Measurements from ENCODE around the gene TMEM161A. TPM values are rescaled to one million over a fixed set of nuclear protein-coding genes. Genes with fewer than 3 reads are reported as not detected.
"Not testable (repeated sequence)": the region's sequence is repeated elsewhere in the genome, so short reads cannot be mapped to it uniquely, and the experiment has no call there.

The TMEM161A gene
- total RNA-seq, 1 experiment from 2014 or later, result 76.0 TPM

GRCh38 chr19:19109601-19110000 is 28.7 kb downstream of the TMEM161A start:
- Histone ChIP-seq H3K4me3 (replicated peaks in 1 of 2; ENCODE audit: low read depth in 1 of 2, low read length in 2 of 2) (no peak overlapping the region), H3K9ac (ENCODE audit: low read length) (no peak overlapping the region; the same call in 1 of the 2 replicates), H3K79me2 (ENCODE audit: insufficient read depth, low read length) (no peaks in the 10 kb centered on the region), H3K36me3 (ENCODE audit: control insufficient read depth in 1 of 2, insufficient read depth in 2 of 2, low read length in 2 of 2) (no peaks in the 10 kb centered on the region), H3K4me1 (ENCODE audit: control insufficient read depth in 1 of 2, insufficient read depth in 2 of 2, low read length in 2 of 2) (peaks cover 24 to 43% of the 10 kb centered on the region in 2 experiments), H3K27me3 (ENCODE audit: insufficient read depth, low read length) (no peaks in the 10 kb centered on the region), H3K9me3 (ENCODE audit: control insufficient read depth in 1 of 2, insufficient read depth in 1 of 2, low read depth in 1 of 2, low read length in 2 of 2) (no peaks in the 10 kb centered on the region), H4K20me1 (ENCODE audit: insufficient read depth) (no peaks in the 10 kb centered on the region), H2AFZ (ENCODE audit: low read depth, low read length, poor library complexity, severe bottlenecking) (no peak overlapping the region), H3K4me2 (ENCODE audit: low read length) (peak overlapping the region; percentile 41; the same call in 1 of the 2 replicates), H3K27ac (ENCODE audit: low read depth, low read length) (no peak overlapping the region), H3K9me2 (ENCODE audit: insufficient read depth) (no peaks in the 10 kb centered on the region)
- TF ChIP-seq SIN3A (IDR thresholded peaks at IDR 0.05; ENCODE audit: low read depth) (no peak), POLR2AphosphoS5 (IDR thresholded peaks at IDR 0.05; ENCODE audit: low read depth, low read length) (no peak), POLR2A (IDR thresholded peaks at IDR 0.05; ENCODE audit: borderline replicate concordance, extremely low read depth, insufficient read depth, insufficient read length) (no peak)
- BruUV-seq (replicated peaks), result no TSS peak
- ChIA-PET POLR2A (no interaction called here), CTCF (no interaction called here), RAD21 (ENCODE audit: low non-redundant PET in 1 of 2, low total read pairs in 2 of 2, uncharacterized antibody in 2 of 2, unreplicated experiment in 2 of 2) (no interaction called here)
- DNase-seq (ENCODE audit: low read depth, low spot score) (no peak), ATAC-seq (no peak)
- intact Hi-C loops (cut with micrococcal nuclease), result no loop called here

- H3K27me3 ChIP-seq (ENCODE audit: insufficient read depth, low read length), result no peaks in the 10 kb centered on the region
- ChIA-PET RAD21 (ENCODE audit: low non-redundant PET in 1 of 2, low total read pairs in 2 of 2, uncharacterized antibody in 2 of 2, unreplicated experiment in 2 of 2) (no interaction called here), POLR2A (no interaction called here), CTCF (no interaction called here)
- DNase-seq (ENCODE audit: low read depth, low spot score) (no peak), ATAC-seq (no peak)
- no peak overlapping the region for H3K27ac ChIP-seq (ENCODE audit: low read depth, low read length)
- H2AFZ ChIP-seq (ENCODE audit: low read depth, low read length, poor library complexity, severe bottlenecking), result no peak overlapping the region
- H3K9me2 ChIP-seq (ENCODE audit: insufficient read depth), result no peaks in the 10 kb centered on the region
- no peaks in the 10 kb centered on the region for H4K20me1 ChIP-seq (ENCODE audit: insufficient read depth)
- H3K9ac ChIP-seq (ENCODE audit: low read length), result no peak overlapping the region
- H3K36me3 ChIP-seq (ENCODE audit: control insufficient read depth in 1 of 2, insufficient read depth in 2 of 2, low read length in 2 of 2), result no peaks in the 10 kb centered on the region
- no peaks in the 10 kb centered on the region for H3K9me3 ChIP-seq (ENCODE audit: control insufficient read depth in 1 of 2, insufficient read depth in 1 of 2, low read depth in 1 of 2, low read length in 2 of 2)
- H3K4me1 ChIP-seq (ENCODE audit: control insufficient read depth in 1 of 2, insufficient read depth in 2 of 2, low read length in 2 of 2), result peaks cover 37 to 54% of the 10 kb centered on the region in 2 experiments
- peak overlapping the region; percentile 9; the same call in 1 of the 2 replicates for H3K4me2 ChIP-seq (ENCODE audit: low read length)
- no peaks in the 10 kb centered on the region for H3K79me2 ChIP-seq (ENCODE audit: insufficient read depth, low read length)
- intact Hi-C loops (cut with micrococcal nuclease), result no loop called here
- H3K4me3 ChIP-seq (replicated peaks in 1 of 2; ENCODE audit: low read depth in 1 of 2, low read length in 2 of 2), result no peak overlapping the region
- TF ChIP-seq POLR2AphosphoS5 (IDR thresholded peaks at IDR 0.05; ENCODE audit: low read depth, low read length) (no peak), SP1 (IDR thresholded peaks at IDR 0.05; ENCODE audit: low read depth) (no peak)
- BruUV-seq (replicated peaks), result no TSS peak
Observed at GRCh38 chr19:19107654-19108053, 30.6 kb downstream of the TMEM161A start.

GRCh38 chr19:19106938-19107337 is 31.3 kb downstream of the TMEM161A start:
- intact Hi-C loops (cut with micrococcal nuclease); CTCF ChIA-PET; H3K27ac ChIP-seq (ENCODE audit: low read depth, low read length); H3K4me3 ChIP-seq (replicated peaks in 1 of 2; ENCODE audit: low read depth in 1 of 2, low read length in 2 of 2); POLR2A ChIA-PET; H3K4me2 ChIP-seq (ENCODE audit: low read length); RAD21 ChIA-PET (ENCODE audit: low non-redundant PET in 1 of 2, low total read pairs in 2 of 2, uncharacterized antibody in 2 of 2, unreplicated experiment in 2 of 2); H3K9ac ChIP-seq (ENCODE audit: low read length); H2AFZ ChIP-seq (ENCODE audit: low read depth, low read length, poor library complexity, severe bottlenecking); ATAC-seq; H4K20me1 ChIP-seq (ENCODE audit: insufficient read depth); H3K27me3 ChIP-seq (ENCODE audit: insufficient read depth, low read length); BruUV-seq (replicated peaks); H3K36me3 ChIP-seq (ENCODE audit: control insufficient read depth in 1 of 2, insufficient read depth in 2 of 2, low read length in 2 of 2); H3K9me3 ChIP-seq (ENCODE audit: control insufficient read depth in 1 of 2, insufficient read depth in 1 of 2, low read depth in 1 of 2, low read length in 2 of 2); H3K9me2 ChIP-seq (ENCODE audit: insufficient read depth); DNase-seq (ENCODE audit: low read depth, low spot score); H3K79me2 ChIP-seq (ENCODE audit: insufficient read depth, low read length): not testable (repeated sequence)
- H3K4me1 ChIP-seq (ENCODE audit: control insufficient read depth in 1 of 2, insufficient read depth in 2 of 2, low read length in 2 of 2), result peaks cover 39 to 59% of the 10 kb centered on the region in 2 experiments
